Heart left ventricle (tissue), 13 donors: ENCODE measurements around the gene LMF1.

Source experiments
- CTCF ChIP-seq, 12 donors: fragments of 200-600 bp; sonication (generic) in 4 of 12; IDR thresholded peaks; one replicate each; pipeline versions ENCODE4 v1.5.0 to v1.8.0; 2018 to 2022; ENCODE audit warnings: antibody characterized with exemption in 12 of 12, mild to moderate bottlenecking in 5 of 12
- POLR2A ChIP-seq, 2 donors: fragments of 450-650 bp; IDR thresholded peaks; one replicate each; pipeline ENCODE4 v1.6.1; 2017; ENCODE audit warnings: antibody characterized with exemption in 2 of 2, mild to moderate bottlenecking in 2 of 2, moderate library complexity in 2 of 2
- donor health status: ischemic (EF 13 %, LVEDD 7.1; RV severe dilation, severe dysfunction).
- donor health status: DM: no; HTN: yes; CAD: no.
- donor health status: DM: no; HTN: no; CAD: no.
- donor health status: ischemic (EF 25% LVEDD 6.9; RV normal size, moderate dysfunction).
- donor health status: ischemic (EF 25% LVEDD 5.7; RV mildly dilated, moderate dysfunction).
- donor health status: ischemic (EF 35%, LVEDD 5.7; RV mildly dilated, moderate dysfunction).
- donor health status: nonischemic (EF 11% LVEDD 7.7; RV severe dilation, severe dysfunction).
- donor health status: DM: yes; HTN: yes; CAD: no.
- donor health status: PGD.
- donor health status: ischemic (EF 29% LVEDD 5.4; RV normal size, mild dysfunction).
- donor health status: nonischemic (EF 23%, LVEDD 6.1; RV moderate dilation, normal function).

DNA sequence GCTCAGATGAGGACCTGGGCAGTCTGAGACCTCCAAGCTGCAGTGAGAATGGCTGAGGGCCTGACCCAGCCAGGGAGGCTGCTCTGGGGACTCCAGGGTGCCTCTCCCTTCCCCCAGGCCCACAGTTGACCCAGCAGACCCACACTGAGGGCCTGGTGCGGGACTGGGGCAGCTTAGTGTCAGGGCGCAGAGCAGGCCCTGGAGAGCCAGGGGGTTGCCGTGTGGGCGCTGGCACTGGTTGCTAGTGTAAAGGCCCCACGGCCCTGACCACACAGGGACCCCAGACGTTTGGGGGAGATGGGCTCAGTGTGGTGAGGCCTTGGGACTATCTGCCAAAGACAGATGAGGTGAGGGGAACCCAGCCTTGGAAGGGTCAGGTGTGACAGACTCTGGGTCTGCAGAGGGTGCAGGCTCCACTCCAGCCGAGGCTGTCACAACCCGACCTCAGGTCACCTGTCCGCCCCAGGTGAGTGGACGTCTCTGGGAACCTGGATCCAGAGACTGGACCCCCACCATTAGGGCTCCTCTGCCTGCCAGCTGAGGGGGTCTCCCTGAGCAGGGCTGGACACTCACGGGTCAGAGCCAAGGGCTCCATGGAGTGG is 119.5 kb downstream of the LMF1 start:
- TF ChIP-seq CTCF (IDR thresholded peaks at IDR 0.05) (no peak), POLR2A (IDR thresholded peaks at IDR 0.05) (no peak)
